Vagina (tissue), 2 donors: ENCODE measurements around the gene LSM14A.

Source experiments
- POLR2AphosphoS5 ChIP-seq, 2 donors: sonication (generic); formaldehyde crosslinking; IDR thresholded peaks; one replicate each; pipeline ENCODE4 v1.9.0; 2017; ENCODE audit warnings: antibody characterized with exemption in 2 of 2, mild to moderate bottlenecking in 2 of 2, low read depth in 1 of 2; ENCODE audit not compliant: insufficient read depth in 1 of 2
- TF ChIP-seq, protein P1 (sequence below), 3 experiments: fragments of 450-650 bp in 2 of 3; fragments of 200-600 bp in 1 of 3; sonication (generic) in 1 of 3; IDR thresholded peaks; one replicate each; pipeline ENCODE4 v1.5.1; 2017 to 2019; ENCODE audit warnings: antibody characterized with exemption in 3 of 3, mild to moderate bottlenecking in 2 of 3, moderate library complexity in 2 of 3

DNA sequence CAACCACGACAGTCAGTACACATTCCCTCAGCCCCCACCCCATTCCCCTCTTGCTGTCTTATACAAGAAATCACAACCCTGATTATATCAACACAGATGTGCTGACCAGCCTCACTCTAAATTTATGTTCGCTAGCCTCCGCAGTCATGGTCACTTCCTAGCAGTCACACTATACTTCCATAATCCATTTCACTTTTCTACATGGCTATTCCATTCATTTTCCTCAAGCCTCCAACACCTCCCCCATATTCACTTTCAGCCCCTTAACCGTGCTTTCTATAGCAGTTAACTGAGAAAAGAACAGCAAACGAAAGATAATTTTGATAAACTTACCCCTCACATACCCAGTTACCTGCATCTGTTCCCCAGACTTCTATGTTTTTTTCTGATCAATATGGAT, 8.4 kb downstream of the LSM14A start:
- no peak for TF ChIP-seq POLR2AphosphoS5 (IDR thresholded peaks at IDR 0.05; ENCODE audit: insufficient read depth in 1 of 2, low read depth in 1 of 2)
- TF ChIP-seq, protein P1, sequence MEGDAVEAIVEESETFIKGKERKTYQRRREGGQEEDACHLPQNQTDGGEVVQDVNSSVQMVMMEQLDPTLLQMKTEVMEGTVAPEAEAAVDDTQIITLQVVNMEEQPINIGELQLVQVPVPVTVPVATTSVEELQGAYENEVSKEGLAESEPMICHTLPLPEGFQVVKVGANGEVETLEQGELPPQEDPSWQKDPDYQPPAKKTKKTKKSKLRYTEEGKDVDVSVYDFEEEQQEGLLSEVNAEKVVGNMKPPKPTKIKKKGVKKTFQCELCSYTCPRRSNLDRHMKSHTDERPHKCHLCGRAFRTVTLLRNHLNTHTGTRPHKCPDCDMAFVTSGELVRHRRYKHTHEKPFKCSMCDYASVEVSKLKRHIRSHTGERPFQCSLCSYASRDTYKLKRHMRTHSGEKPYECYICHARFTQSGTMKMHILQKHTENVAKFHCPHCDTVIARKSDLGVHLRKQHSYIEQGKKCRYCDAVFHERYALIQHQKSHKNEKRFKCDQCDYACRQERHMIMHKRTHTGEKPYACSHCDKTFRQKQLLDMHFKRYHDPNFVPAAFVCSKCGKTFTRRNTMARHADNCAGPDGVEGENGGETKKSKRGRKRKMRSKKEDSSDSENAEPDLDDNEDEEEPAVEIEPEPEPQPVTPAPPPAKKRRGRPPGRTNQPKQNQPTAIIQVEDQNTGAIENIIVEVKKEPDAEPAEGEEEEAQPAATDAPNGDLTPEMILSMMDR (IDR thresholded peaks at IDR 0.05): no peak
